Upper lobe of left lung (tissue), 4 donors: ENCODE results near the gene XPC.

Experiments used
- CTCF ChIP-seq, 6 experiments: fragments of 450-650 bp in 4 of 6; fragments of 200-600 bp in 2 of 6; sonication (generic) in 2 of 6; IDR thresholded peaks; one replicate each; pipeline ENCODE4 v1.5.1; 2016 to 2019; ENCODE audit warnings: antibody characterized with exemption in 6 of 6
- EP300 ChIP-seq, 4 donors: sonication (generic); formaldehyde crosslinking; IDR thresholded peaks; one replicate each; pipeline ENCODE4 v1.5.1; 2017; ENCODE audit warnings: antibody characterized with exemption in 4 of 4, control low read depth in 2 of 4
- POLR2A ChIP-seq, 4 donors: fragments of 450-650 bp; IDR thresholded peaks; one replicate each; pipeline ENCODE4 v1.5.1; 2016 to 2017; ENCODE audit warnings: antibody characterized with exemption in 4 of 4, mild to moderate bottlenecking in 2 of 4
- POLR2AphosphoS5 ChIP-seq, 2 donors: sonication (generic); formaldehyde crosslinking; IDR thresholded peaks; one replicate each; pipeline ENCODE4 v1.5.1; 2017; ENCODE audit warnings: antibody characterized with exemption in 2 of 2

- TF ChIP-seq CTCF (IDR thresholded peaks at IDR 0.05) (no peak), POLR2AphosphoS5 (IDR thresholded peaks at IDR 0.05) (no peak), POLR2A (IDR thresholded peaks at IDR 0.05) (no peak), EP300 (IDR thresholded peaks at IDR 0.05) (no peak)
Measured at GRCh38 chr3:14220933-14221332, 42.5 kb upstream of the XPC start.
